GM12878 (cell line): Measurements from ENCODE around the gene FAM120B. TPM values are rescaled to one million over a fixed set of nuclear protein-coding genes. Genes with fewer than 3 reads are reported as not detected.

Experiments
- ATF2 ChIP-seq: IDR thresholded peaks from 2 replicates; pipeline ENCODE4 v1.6.1; 2012; ENCODE audit warnings: low read length, inconsistent platforms
- CHD1 ChIP-seq: IDR thresholded peaks from 2 replicates; pipeline ENCODE4 v1.6.1; 2012; ENCODE audit warnings: low read depth, low read length, improper control_type of control experiment
- CHD2 ChIP-seq: IDR thresholded peaks from 2 replicates; pipeline ENCODE4 v1.6.1; 2011; ENCODE audit warnings: low read depth, low read length, improper control_type of control experiment, borderline replicate concordance
- EED ChIP-seq: sonication (generic); IDR thresholded peaks from 2 replicates; pipeline ENCODE4 v1.6.1; 2016; ENCODE audit warnings: antibody characterized with exemption, low read depth
- GATAD2B ChIP-seq: fragments of 450-650 bp; conservative IDR thresholded peaks from 2 replicates; pipeline ENCODE4 v1.6.1; 2017; ENCODE audit warnings: low read depth, mild to moderate bottlenecking, moderate library complexity
- IKZF1 ChIP-seq: fragments of 450-650 bp; conservative IDR thresholded peaks from 2 replicates; pipeline ENCODE4 v1.6.1; 2017; ENCODE audit warnings: antibody characterized with exemption, mild to moderate bottlenecking
- IKZF2 ChIP-seq, 2 experiments: fragments of 450-650 bp; IDR thresholded peaks; 2 replicates each; pipeline ENCODE4 v1.6.1; 2017; ENCODE audit warnings: mild to moderate bottlenecking in 2 of 2, moderate library complexity in 2 of 2
- MEF2B ChIP-seq: fragments of 450-650 bp; IDR thresholded peaks from 2 replicates; pipeline ENCODE4 v1.6.1; 2018; ENCODE audit warnings: mild to moderate bottlenecking, moderate library complexity; ENCODE audit not compliant: partially characterized antibody, poor library complexity, severe bottlenecking
- MTA3 ChIP-seq: IDR thresholded peaks from 2 replicates; pipeline ENCODE4 v1.6.1; 2012; ENCODE audit warnings: low read length, inconsistent platforms, borderline replicate concordance
- MXI1 ChIP-seq: fragments of 150-350 bp; IDR thresholded peaks from 2 replicates; pipeline ENCODE4 v1.6.1; 2011; ENCODE audit warnings: low read depth, mild to moderate bottlenecking, inconsistent platforms, low read length, improper control_type of control experiment
- PBX3 ChIP-seq: IDR thresholded peaks from 2 replicates; pipeline ENCODE4 v1.6.1; 2011; ENCODE audit warnings: mild to moderate bottlenecking, low read depth, low read length, moderate library complexity; ENCODE audit not compliant: insufficient replicate concordance
- POLR2A ChIP-seq: IDR thresholded peaks from 2 replicates; pipeline ENCODE4 v1.6.1; 2011; ENCODE audit warnings: low read depth, mild to moderate bottlenecking, low read length
- RFX5 ChIP-seq: IDR thresholded peaks from 2 replicates; pipeline ENCODE4 v1.6.1; 2011; ENCODE audit warnings: low read depth, low read length, improper control_type of control experiment
- TAF1 ChIP-seq: IDR thresholded peaks from 2 replicates; pipeline ENCODE4 v1.6.1; 2011; ENCODE audit warnings: mild to moderate bottlenecking, low read depth, low read length, borderline replicate concordance
- TCF12 ChIP-seq: IDR thresholded peaks from 2 replicates; pipeline ENCODE4 v1.6.1; 2011; ENCODE audit warnings: low read depth, mild to moderate bottlenecking, low read length
- TCF3 ChIP-seq: IDR thresholded peaks from 2 replicates; pipeline ENCODE4 v1.6.1; 2012; ENCODE audit warnings: low read depth, mild to moderate bottlenecking, low read length, borderline replicate concordance; ENCODE audit not compliant: insufficient read depth
- TCF7 ChIP-seq: IDR thresholded peaks from 2 replicates; pipeline ENCODE4 v1.6.1; 2014; ENCODE audit warnings: antibody characterized with exemption, borderline replicate concordance
- USF1 ChIP-seq: IDR thresholded peaks from 2 replicates; pipeline ENCODE4 v1.6.1; 2011; ENCODE audit warnings: borderline replicate concordance, low read depth, mild to moderate bottlenecking, moderate library complexity, mixed read lengths, low read length; ENCODE audit not compliant: insufficient read depth; ENCODE audit errors: extremely low read length
- ZBTB4 ChIP-seq: fragments of 450-650 bp; formaldehyde crosslinking; IDR thresholded peaks from 2 replicates; pipeline ENCODE4 v1.4.0; 2022; ENCODE audit warnings: mild to moderate bottlenecking, moderate library complexity
- polyA plus RNA-seq, 11 experiments: library from polyadenylated mRNA; depleted of rRNA in 4 of 11; unstranded in 6 of 11; stranded (reverse) in 5 of 11; fragments of >200 nt; fragmentation: Nextera tagmentation in 4 of 11; fragmentation: Illumina TruSeq in 1 of 11; extraction: Ambion mirVana in 4 of 11; extraction: Trizol in 1 of 11; gene quantifications; 1 replicate in 1 of 11; 2 replicates in 10 of 11; pipeline versions ENCODE4 v1.2.1 to v1.2.3, GENCODE V29; 2011 to 2016; ENCODE audit warnings: inconsistent platforms in 2 of 11, missing spikeins in 2 of 11, low read depth in 1 of 11
- total RNA-seq, 4 experiments: library from RNA; depleted of rRNA in 3 of 4; stranded (reverse); fragments of >200 nt in 3 of 4; fragmentation: Illumina TruSeq in 1 of 4; extraction: Trizol in 1 of 4; gene quantifications; 2 replicates each; pipeline versions ENCODE4 v1.2.1 to v1.2.3, GENCODE V29; 2013 to 2021
- TF ChIP-seq, protein P1 (sequence below): fragments of 450-650 bp; IDR thresholded peaks from 2 replicates; pipeline ENCODE4 v1.6.1; 2017; ENCODE audit warnings: low read depth, mild to moderate bottlenecking, moderate library complexity

Gene FAM120B
- total and polyA plus RNA-seq, 10 of the 15 experiments (the other 5 are each of a cell fraction or from before 2014, with no cell fraction given), result 3.3 to 21.6 (median 15.3) TPM

DNA sequence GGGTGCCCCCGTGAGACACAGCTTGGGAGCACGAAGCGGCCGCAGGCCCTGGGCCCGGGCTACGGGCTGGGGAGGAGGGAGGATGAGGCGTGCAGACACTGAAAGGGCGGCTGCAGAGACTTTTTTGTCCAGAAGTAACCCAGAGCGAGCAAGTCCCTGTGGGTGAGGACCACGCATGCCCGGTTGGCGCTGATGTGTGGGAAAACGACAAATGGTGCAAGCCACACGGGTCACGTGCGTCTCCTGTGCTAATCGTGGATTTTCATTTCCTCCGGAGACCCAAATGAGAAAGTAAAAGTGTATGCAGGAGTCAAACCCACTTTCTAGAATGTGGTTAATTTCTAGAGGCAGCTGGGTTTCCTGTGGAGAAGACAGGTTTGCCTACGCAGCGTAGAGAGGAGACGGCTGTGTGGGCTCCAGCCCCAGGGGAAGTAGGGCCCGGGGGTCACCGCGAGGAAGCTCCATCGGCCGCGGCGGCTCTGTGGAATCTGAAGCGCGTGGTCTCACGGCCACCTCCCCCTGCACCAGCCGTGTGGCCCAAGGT lies 34.7 kb upstream of the FAM120B start (continued):
- TF ChIP-seq ZBTB4 (CRISPR knock-in tag) (no peak), TCF7 (no peak), CHD2 (peak; percentile 15; the same call in 1 of the 2 replicates), TCF12 (peak; percentile 82), EED (0 out of 2 replicates have a peak, but pooled peaks have one; percentile 61), IKZF1 (peak; percentile 77), MEF2B (peak; percentile 75), GATAD2B (no peak), USF1 (peak; percentile 80), ATF2 (peak; percentile 45; the same call in 1 of the 2 replicates), TAF1 (no peak), MXI1 (no peak), POLR2A (peak; percentile 63), CHD1 (no peak), TCF3 (peak; percentile 56; the same call in 1 of the 2 replicates), RFX5 (no peak), MTA3 (no peak), PBX3 (no peak), IKZF2 (IDR thresholded peaks at IDR 0.05) (peak; percentile 74 to 81; a peak in 3 of 4 replicates)
- TF ChIP-seq, protein P1, sequence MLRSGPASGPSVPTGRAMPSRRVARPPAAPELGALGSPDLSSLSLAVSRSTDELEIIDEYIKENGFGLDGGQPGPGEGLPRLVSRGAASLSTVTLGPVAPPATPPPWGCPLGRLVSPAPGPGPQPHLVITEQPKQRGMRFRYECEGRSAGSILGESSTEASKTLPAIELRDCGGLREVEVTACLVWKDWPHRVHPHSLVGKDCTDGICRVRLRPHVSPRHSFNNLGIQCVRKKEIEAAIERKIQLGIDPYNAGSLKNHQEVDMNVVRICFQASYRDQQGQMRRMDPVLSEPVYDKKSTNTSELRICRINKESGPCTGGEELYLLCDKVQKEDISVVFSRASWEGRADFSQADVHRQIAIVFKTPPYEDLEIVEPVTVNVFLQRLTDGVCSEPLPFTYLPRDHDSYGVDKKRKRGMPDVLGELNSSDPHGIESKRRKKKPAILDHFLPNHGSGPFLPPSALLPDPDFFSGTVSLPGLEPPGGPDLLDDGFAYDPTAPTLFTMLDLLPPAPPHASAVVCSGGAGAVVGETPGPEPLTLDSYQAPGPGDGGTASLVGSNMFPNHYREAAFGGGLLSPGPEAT, result peak; percentile 62; the same call in 1 of the 2 replicates
